GM23338 (cell line): ENCODE results near the gene CDC73. TPM values are rescaled to one million over a fixed set of nuclear protein-coding genes. Genes with fewer than 3 reads are reported as not detected.

Experiments
- ATAC-seq: fragments of 200-7000 bp; cut with Tn5 transposase; 3 replicates; pipeline ENCODE4 v1.9.1; 2020
- DNase-seq: peaks from one replicate; pipeline ENCODE4 v3.0.0-alpha.2; 2015; ENCODE audit warnings: low spot score
- H2AFZ ChIP-seq: fragments of 200-600 bp; sonication (generic); 2 replicates; pipeline ENCODE4 v1.8.0; 2016; ENCODE audit warnings: antibody characterized with exemption, mild to moderate bottlenecking, moderate library complexity
- H3F3A ChIP-seq: fragments of 200-600 bp; sonication (generic); replicated peaks from 2 replicates; pipeline ENCODE4 v1.8.0; 2017; ENCODE audit warnings: antibody characterized with exemption, mixed run types, low read depth
- H3K27ac ChIP-seq: fragments of 200-600 bp; sonication (generic); 2 replicates; pipeline ENCODE4 v1.6.1; 2016; ENCODE audit warnings: low read depth
- H3K27me3 ChIP-seq: fragments of 200-600 bp; sonication (generic); 2 replicates; pipeline ENCODE4 v1.8.0; 2016; ENCODE audit warnings: mild to moderate bottlenecking, mixed run types, moderate library complexity; ENCODE audit not compliant: insufficient read depth
- H3K36me3 ChIP-seq: fragments of 200-600 bp; sonication (generic); 2 replicates; pipeline ENCODE4 v1.8.0; 2016; ENCODE audit warnings: mild to moderate bottlenecking; ENCODE audit not compliant: insufficient read depth
- H3K4me1 ChIP-seq: fragments of 200-600 bp; sonication (generic); 2 replicates; pipeline ENCODE4 v1.8.0; 2016; ENCODE audit warnings: mild to moderate bottlenecking, moderate library complexity; ENCODE audit not compliant: insufficient read depth
- H3K4me2 ChIP-seq: fragments of 200-600 bp; sonication (generic); 2 replicates; pipeline ENCODE4 v1.7.1; 2017; ENCODE audit warnings: mixed run types
- H3K4me3 ChIP-seq: fragments of 200-600 bp; sonication (generic); 2 replicates; pipeline ENCODE4 v1.6.1; 2016; ENCODE audit warnings: mixed run types
- H3K79me2 ChIP-seq: fragments of 200-600 bp; sonication (generic); replicated peaks from 2 replicates; pipeline ENCODE4 v1.8.0; 2017; ENCODE audit warnings: mild to moderate bottlenecking; ENCODE audit not compliant: insufficient read depth
- H3K9me2 ChIP-seq: fragments of 200-600 bp; sonication (generic); 2 replicates; pipeline ENCODE4 v1.8.0; 2017; ENCODE audit not compliant: insufficient read depth
- H4K20me1 ChIP-seq: fragments of 200-600 bp; sonication (generic); replicated peaks from 2 replicates; pipeline ENCODE4 v1.8.0; 2017; ENCODE audit warnings: mild to moderate bottlenecking; ENCODE audit not compliant: insufficient read depth
- H3K27ac Mint-ChIP-seq: 2 replicates; pipeline ENCODE4 v1.8.0; 2020; ENCODE audit warnings: inconsistent platforms, mild to moderate bottlenecking, moderate library complexity, mixed read lengths
- H3K27me3 Mint-ChIP-seq: 3 replicates; pipeline ENCODE4 v1.8.0; 2022; ENCODE audit warnings: low read depth, mild to moderate bottlenecking, moderate library complexity, mixed read lengths, inconsistent platforms; ENCODE audit not compliant: insufficient read depth, poor library complexity
- H3K36me3 Mint-ChIP-seq: 3 replicates; pipeline ENCODE4 v1.8.0; 2021; ENCODE audit warnings: low read depth, mild to moderate bottlenecking, inconsistent platforms, moderate library complexity, mixed read lengths
- H3K4me1 Mint-ChIP-seq: 3 replicates; pipeline ENCODE4 v1.8.0; 2020; ENCODE audit warnings: mild to moderate bottlenecking, inconsistent platforms, mixed read lengths
- H3K4me3 Mint-ChIP-seq: 3 replicates; pipeline ENCODE4 v1.8.0; 2021; ENCODE audit warnings: moderate library complexity, mild to moderate bottlenecking, inconsistent platforms, mixed read lengths
- H3K9me3 Mint-ChIP-seq: 3 replicates; pipeline ENCODE4 v1.8.0; 2020; ENCODE audit warnings: moderate library complexity, mild to moderate bottlenecking, inconsistent platforms, mixed read lengths
- CREB1 ChIP-seq: fragments of 250-450 bp; sonication (Bioruptor Pico); IDR thresholded peaks from 2 replicates; pipeline ENCODE4 v1.5.0; 2020; ENCODE audit warnings: low read depth, mild to moderate bottlenecking, moderate library complexity
- CTCF ChIP-seq, 2 experiments: fragments of 200-600 bp in 1 of 2; sonication (generic) in 1 of 2; conservative IDR thresholded peaks; 2 replicates each; pipeline versions ENCODE4 v1.5.1 to v1.6.1; 2016 to 2017; ENCODE audit warnings: antibody characterized with exemption in 2 of 2, low read depth in 2 of 2, mild to moderate bottlenecking in 2 of 2, moderate library complexity in 1 of 2
- ETS1 ChIP-seq: IDR thresholded peaks from 2 replicates; pipeline ENCODE4 v1.6.1; 2016; ENCODE audit warnings: antibody characterized with exemption
- EZH2 ChIP-seq: fragments of 200-600 bp; sonication (generic); IDR thresholded peaks from one replicate; pipeline ENCODE4 v1.8.0; 2017; ENCODE audit warnings: antibody characterized with exemption, mild to moderate bottlenecking, low read depth; ENCODE audit not compliant: unreplicated experiment
- EZH2phosphoT487 ChIP-seq: fragments of 200-600 bp; sonication (generic); IDR thresholded peaks from one replicate; pipeline ENCODE4 v1.8.1; 2018; ENCODE audit warnings: antibody characterized with exemption; ENCODE audit not compliant: unreplicated experiment
- JUNB ChIP-seq: IDR thresholded peaks from one replicate; pipeline ENCODE4 v1.6.1; 2016; ENCODE audit warnings: antibody characterized with exemption; ENCODE audit not compliant: unreplicated experiment
- NANOG ChIP-seq: IDR thresholded peaks from 2 replicates; pipeline ENCODE4 v1.6.1; 2016; ENCODE audit warnings: antibody characterized with exemption, borderline replicate concordance
- POLR2AphosphoS5 ChIP-seq: IDR thresholded peaks from 2 replicates; pipeline ENCODE4 v1.6.1; 2016; ENCODE audit warnings: antibody characterized with exemption, low read depth
- REST ChIP-seq: IDR thresholded peaks from one replicate; pipeline ENCODE4 v1.6.1; 2018; ENCODE audit warnings: antibody characterized with exemption; ENCODE audit not compliant: unreplicated experiment
- STAT1 ChIP-seq: IDR thresholded peaks from one replicate; pipeline ENCODE4 v1.6.1; 2016; ENCODE audit warnings: antibody characterized with exemption; ENCODE audit not compliant: unreplicated experiment
- ZNF114 ChIP-seq: fragments of 250-450 bp; sonication (Bioruptor Pico); IDR thresholded peaks from 2 replicates; pipeline ENCODE4 v1.5.0; 2020; ENCODE audit warnings: mild to moderate bottlenecking, moderate library complexity
- ZNF331 ChIP-seq: fragments of 250-450 bp; sonication (Bioruptor Pico); IDR thresholded peaks from 2 replicates; pipeline ENCODE4 v1.5.0; 2020; ENCODE audit warnings: low read depth, mild to moderate bottlenecking, moderate library complexity
- ZNF462 ChIP-seq: fragments of 250-450 bp; sonication (Bioruptor Pico); IDR thresholded peaks from 2 replicates; pipeline ENCODE4 v1.5.0; 2020; ENCODE audit warnings: mild to moderate bottlenecking, moderate library complexity
- polyA plus RNA-seq: library from polyadenylated mRNA; unstranded; fragments of >200 nt; fragmentation: Nextera tagmentation; extraction: Ambion mirVana; gene quantifications from 2 replicates; pipeline ENCODE4 v1.2.1, GENCODE V29; 2016
- total RNA-seq: library from RNA; depleted of rRNA; stranded (reverse); fragments of >200 nt; shearing (Covaris generic); gene quantifications from 2 replicates; pipeline ENCODE4 v1.2.3, GENCODE V29; 2014

CDC73 gene
- total and polyA plus RNA-seq, 2 experiments from 2014 or later, result 40.4 to 63.2 TPM

- TF ChIP-seq NANOG (no peak), EZH2phosphoT487 (no peak), STAT1 (no peak)
These were observed 177.2 kb downstream of the CDC73 start (continued) for GRCh38 chr1:193299038-193299437.

- TF ChIP-seq CTCF (conservative IDR thresholded peaks at IDR 0.05; ENCODE audit: low read depth in 2 of 2), result no peak
- TF ChIP-seq EZH2phosphoT487, result no peak
- no peak for TF ChIP-seq STAT1
- TF ChIP-seq REST, result no peak
- no peak for TF ChIP-seq ZNF331
- no peak for TF ChIP-seq ZNF462 (CRISPR knock-in tag)
- no peak for TF ChIP-seq NANOG
- no peak for TF ChIP-seq CREB1 (CRISPR knock-in tag)
- TF ChIP-seq ETS1, result no peak
- no peak for TF ChIP-seq POLR2AphosphoS5
- TF ChIP-seq ZNF114 (CRISPR knock-in tag), result no peak
- TF ChIP-seq EZH2, result no peak
- no peak for TF ChIP-seq JUNB
- no peaks in the 10 kb centered on the region for H3K36me3 Mint-ChIP-seq
These were observed 179.9 kb downstream of the CDC73 start for GRCh38 chr1:193301746-193302145.

More at GRCh38 chr1:193301746-193302145, 179.9 kb downstream of the CDC73 start:
- no peaks in the 10 kb centered on the region for H3K79me2 ChIP-seq
- H3K27me3 ChIP-seq, result no peaks in the 10 kb centered on the region
- DNase-seq, result no peak
- ATAC-seq, result no peak
- no peak overlapping the region for H2AFZ ChIP-seq
- no peak overlapping the region for H3K4me3 ChIP-seq
- H3K27ac ChIP-seq, result no peak overlapping the region
- no peaks in the 10 kb centered on the region for H3K9me2 ChIP-seq
- no peaks in the 10 kb centered on the region for H3F3A ChIP-seq
- Mint-ChIP-seq H3K27me3 (no peaks in the 10 kb centered on the region), H3K9me3 (no peaks in the 10 kb centered on the region), H3K4me3 (no peak overlapping the region), H3K27ac (no peak overlapping the region), H3K4me1 (no peaks in the 10 kb centered on the region)
- no peaks in the 10 kb centered on the region for H3K4me1 ChIP-seq
- no peaks in the 10 kb centered on the region for H4K20me1 ChIP-seq
- H3K36me3 ChIP-seq, result no peaks in the 10 kb centered on the region
- no peak overlapping the region for H3K4me2 ChIP-seq
